Measurements from ENCODE around the gene INPP5K. TPM values are rescaled to one million over a fixed set of nuclear protein-coding genes. Genes with fewer than 3 reads are reported as not detected.
A peak's percentile ranks its signal among the peaks of the same experiment; 100 is the strongest.

The INPP5K gene
- total and polyA plus RNA-seq, 10 donors: 22.3 to 107 (median 51.4) TPM

GRCh38 chr17:1562176-1562643 lies 45.8 kb upstream of the INPP5K start:
- intact Hi-C loops (cut with DNase I; ENCODE audit: low total_unique reads): loop anchor here (5.0 kb wide), 1 partner anchor 65 kb away; the partner anchor contains the start of gene SLC43A2
- peak; percentile 93 for DNase-seq
- H3K4me3 ChIP-seq: peak overlapping the region; percentile 66 to 97 (median 77)
- H3K27me3 ChIP-seq (replicated peaks in 1 of 7): no peaks in the 10 kb centered on the region
- 0 to 2% (median 0%) methylated on average over 1 to 62 of the region's 62 CpGs for WGBS, 5 donors
- no peak for TF ChIP-seq POLR2A (IDR thresholded peaks at IDR 0.05)
- TF ChIP-seq, protein P1, sequence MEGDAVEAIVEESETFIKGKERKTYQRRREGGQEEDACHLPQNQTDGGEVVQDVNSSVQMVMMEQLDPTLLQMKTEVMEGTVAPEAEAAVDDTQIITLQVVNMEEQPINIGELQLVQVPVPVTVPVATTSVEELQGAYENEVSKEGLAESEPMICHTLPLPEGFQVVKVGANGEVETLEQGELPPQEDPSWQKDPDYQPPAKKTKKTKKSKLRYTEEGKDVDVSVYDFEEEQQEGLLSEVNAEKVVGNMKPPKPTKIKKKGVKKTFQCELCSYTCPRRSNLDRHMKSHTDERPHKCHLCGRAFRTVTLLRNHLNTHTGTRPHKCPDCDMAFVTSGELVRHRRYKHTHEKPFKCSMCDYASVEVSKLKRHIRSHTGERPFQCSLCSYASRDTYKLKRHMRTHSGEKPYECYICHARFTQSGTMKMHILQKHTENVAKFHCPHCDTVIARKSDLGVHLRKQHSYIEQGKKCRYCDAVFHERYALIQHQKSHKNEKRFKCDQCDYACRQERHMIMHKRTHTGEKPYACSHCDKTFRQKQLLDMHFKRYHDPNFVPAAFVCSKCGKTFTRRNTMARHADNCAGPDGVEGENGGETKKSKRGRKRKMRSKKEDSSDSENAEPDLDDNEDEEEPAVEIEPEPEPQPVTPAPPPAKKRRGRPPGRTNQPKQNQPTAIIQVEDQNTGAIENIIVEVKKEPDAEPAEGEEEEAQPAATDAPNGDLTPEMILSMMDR (IDR thresholded peaks at IDR 0.05 in 8 of 11, conservative IDR thresholded peaks at IDR 0.05 in 3 of 11): peak in 2 of 11 experiments; percentile 3 to 21
- H3K4me1 ChIP-seq: peaks cover 17 to 79% (median 62%) of the 10 kb centered on the region in 6 donors
- peaks cover 0 to 11% (median 0%) of the 10 kb centered on the region in 6 donors for H3K36me3 ChIP-seq
- H3K27ac ChIP-seq: peak overlapping the region; percentile 66 to 96 (median 86)
- no peaks in the 10 kb centered on the region for H3K9me3 ChIP-seq

GRCh38 chr17:1561420-1562175 lies 45.2 kb upstream of the INPP5K start:
- 11 to 19% (median 11%) methylated on average over 35 to 47 of the region's 47 CpGs for WGBS, 5 donors

GRCh38 chr17:1560858-1561355 lies 44.5 kb upstream of the INPP5K start:
- TF ChIP-seq, protein P1 (IDR thresholded peaks at IDR 0.05 in 8 of 11, conservative IDR thresholded peaks at IDR 0.05 in 3 of 11): no peak
- TF ChIP-seq POLR2AphosphoS5 (IDR thresholded peaks at IDR 0.05) (no peak), POLR2A (IDR thresholded peaks at IDR 0.05) (no peak)
- peak overlapping the region in 5 of 8 donors; percentile 66 to 97 (median 89) for H3K4me3 ChIP-seq
- peaks cover 18 to 79% (median 62%) of the 10 kb centered on the region in 6 donors for H3K4me1 ChIP-seq
- peak overlapping the region in 5 of 8 donors; percentile 5 to 96 (median 88) for H3K27ac ChIP-seq
- no peaks in the 10 kb centered on the region for H3K27me3 ChIP-seq (replicated peaks in 1 of 7)
- intact Hi-C loops (cut with DNase I; ENCODE audit: low total_unique reads): loop anchor here (5.0 kb wide), 1 partner anchor 66 kb away; the partner anchor contains the start of gene SLC43A2
- H3K9me3 ChIP-seq: no peaks in the 10 kb centered on the region
- DNase-seq: no peak
- WGBS, 5 donors: 70 to 80% (median 77%) methylated on average over 7 of the region's 7 CpGs
- peaks cover 0 to 24% (median 0%) of the 10 kb centered on the region in 6 donors for H3K36me3 ChIP-seq

More at GRCh38 chr17:1561420-1562175, 45.2 kb upstream of the INPP5K start:
- DNase-seq: peak; percentile 88
- Histone ChIP-seq H3K9me3 (no peaks in the 10 kb centered on the region), H3K27me3 (replicated peaks in 1 of 7) (no peaks in the 10 kb centered on the region), H3K4me1 (peaks cover 17 to 79% (median 62%) of the 10 kb centered on the region in 6 donors), H3K27ac (peak overlapping the region; percentile 66 to 96 (median 86)), H3K36me3 (peaks cover 0 to 17% (median 0%) of the 10 kb centered on the region in 6 donors), H3K4me3 (peak overlapping the region; percentile 66 to 97 (median 77))
- intact Hi-C loops (cut with DNase I; ENCODE audit: low total_unique reads): loop anchor here (5.0 kb wide), 1 partner anchor 66 kb away; the partner anchor contains the start of gene SLC43A2
- TF ChIP-seq POLR2A (IDR thresholded peaks at IDR 0.05) (no peak), POLR2AphosphoS5 (IDR thresholded peaks at IDR 0.05) (peak in 2 of 3 donors; percentile 6 to 42)
- TF ChIP-seq, protein P1 (IDR thresholded peaks at IDR 0.05 in 8 of 11, conservative IDR thresholded peaks at IDR 0.05 in 3 of 11): peak in 5 of 11 experiments; percentile 15 to 55 (median 38)
